ENCODE measurements around the gene CCDC33. TPM values are rescaled to one million over a fixed set of nuclear protein-coding genes. Genes with fewer than 3 reads are reported as not detected.

The CCDC33 gene
- total RNA-seq, 1 donor from 2014 or later = 0.41 TPM

GRCh38 chr15:74377831-74378766 lies 142.0 kb downstream of the CCDC33 start:
- Mint-ChIP-seq H3K27ac (ENCODE audit: unreplicated experiment) (peak overlapping the region; percentile 38), H3K36me3 (ENCODE audit: low read depth, unreplicated experiment) (no peaks in the 10 kb centered on the region), H3K4me3 (ENCODE audit: unreplicated experiment) (no peak overlapping the region), H3K9me3 (ENCODE audit: unreplicated experiment) (no peaks in the 10 kb centered on the region), H3K27me3 (ENCODE audit: low read depth, unreplicated experiment) (peaks cover 12% of the 10 kb centered on the region), H3K4me1 (ENCODE audit: low read depth, unreplicated experiment) (peaks cover 3% of the 10 kb centered on the region)
- DNase-seq (ENCODE audit: low read depth) (no peak), FAIRE-seq (no peak)
- Histone ChIP-seq H3K9ac (ENCODE audit: low read length) (peak overlapping the region; percentile 0), H3K9me3 (ENCODE audit: insufficient read depth, low read depth, low read length) (no peaks in the 10 kb centered on the region), H2AFZ (ENCODE audit: low read depth, low read length) (no peak overlapping the region), H3K36me3 (ENCODE audit: insufficient read depth, low read length) (no peaks in the 10 kb centered on the region), H3K4me1 (ENCODE audit: insufficient read depth, low read length) (peaks cover 27% of the 10 kb centered on the region), H3K4me2 (ENCODE audit: low read length) (peak overlapping the region; percentile 49), H3K27me3 (ENCODE audit: insufficient read depth, low read length) (no peaks in the 10 kb centered on the region), H3K79me2 (ENCODE audit: insufficient read depth, low read length) (no peaks in the 10 kb centered on the region), H4K20me1 (ENCODE audit: insufficient read depth, low read length) (no peaks in the 10 kb centered on the region), H3K4me3 (ENCODE audit: insufficient read depth, low read depth, low read length) (no peak overlapping the region), H3K27ac (ENCODE audit: low read depth, low read length) (no peak overlapping the region)
- TF ChIP-seq CTCF (IDR thresholded peaks at IDR 0.05; ENCODE audit: insufficient read depth, low read depth, low read length) (no peak), EZH2 (IDR thresholded peaks at IDR 0.05; ENCODE audit: insufficient read depth, low read length) (no peak)

GRCh38 chr15:74378848-74379247 lies 142.7 kb downstream of the CCDC33 start:
- H2AFZ ChIP-seq (ENCODE audit: low read depth, low read length) = peak overlapping the region; percentile 1
- H3K4me3 Mint-ChIP-seq (ENCODE audit: unreplicated experiment) = no peak overlapping the region
- peak overlapping the region; percentile 49 for H3K4me2 ChIP-seq (ENCODE audit: low read length)
- TF ChIP-seq CTCF (IDR thresholded peaks at IDR 0.05; ENCODE audit: insufficient read depth, low read depth, low read length) = no peak
- TF ChIP-seq EZH2 (IDR thresholded peaks at IDR 0.05; ENCODE audit: insufficient read depth, low read length) = no peak
- DNase-seq (ENCODE audit: low read depth) (peak; percentile 83), FAIRE-seq (no peak)
- H4K20me1 ChIP-seq (ENCODE audit: insufficient read depth, low read length) = no peaks in the 10 kb centered on the region
- no peaks in the 10 kb centered on the region for H3K79me2 ChIP-seq (ENCODE audit: insufficient read depth, low read length)
- H3K4me3 ChIP-seq (ENCODE audit: insufficient read depth, low read depth, low read length) = no peak overlapping the region
- no peaks in the 10 kb centered on the region for H3K36me3 ChIP-seq (ENCODE audit: insufficient read depth, low read length)
- peaks cover 6% of the 10 kb centered on the region for H3K4me1 Mint-ChIP-seq (ENCODE audit: low read depth, unreplicated experiment)
- no peaks in the 10 kb centered on the region for H3K36me3 Mint-ChIP-seq (ENCODE audit: low read depth, unreplicated experiment)
- no peaks in the 10 kb centered on the region for H3K9me3 Mint-ChIP-seq (ENCODE audit: unreplicated experiment)
- H3K4me1 ChIP-seq (ENCODE audit: insufficient read depth, low read length) = peaks cover 33% of the 10 kb centered on the region
- peak overlapping the region; percentile 55 for H3K9ac ChIP-seq (ENCODE audit: low read length)
- peak overlapping the region; percentile 15 for H3K27ac ChIP-seq (ENCODE audit: low read depth, low read length)
- peak overlapping the region; percentile 50 for H3K27ac Mint-ChIP-seq (ENCODE audit: unreplicated experiment)
- H3K27me3 Mint-ChIP-seq (ENCODE audit: low read depth, unreplicated experiment) = peaks cover 12% of the 10 kb centered on the region
- H3K9me3 ChIP-seq (ENCODE audit: insufficient read depth, low read depth, low read length) = no peaks in the 10 kb centered on the region
- H3K27me3 ChIP-seq (ENCODE audit: insufficient read depth, low read length) = no peaks in the 10 kb centered on the region
